ENCODE data around the gene TRDMT1.

Gene TRDMT1

GRCh38 chr10:17214971-17215781 is 13.7 kb upstream of the TRDMT1 start:
- H3K4me2 ChIP-seq (ENCODE audit: low read length), result no peak overlapping the region
- no peaks in the 10 kb centered on the region for H3K9me2 ChIP-seq (replicated peaks; ENCODE audit: control insufficient read depth, low read length)
- no peak overlapping the region for H3K27ac ChIP-seq (ENCODE audit: low read depth, low read length)
- no peaks in the 10 kb centered on the region for H3K79me2 ChIP-seq (ENCODE audit: control insufficient read depth, low read length)
- no peaks in the 10 kb centered on the region for H3K4me1 ChIP-seq (ENCODE audit: control insufficient read depth, low read length)
- no peak for TF ChIP-seq EZH2phosphoT487 (IDR thresholded peaks at IDR 0.05; ENCODE audit: borderline replicate concordance, low read length)
- no peak for TF ChIP-seq CTCF (IDR thresholded peaks at IDR 0.05; ENCODE audit: low read depth, low read length, poor library complexity, severe bottlenecking)
- H3K36me3 ChIP-seq (ENCODE audit: control insufficient read depth, low read length), result no peaks in the 10 kb centered on the region
- H3K4me3 ChIP-seq (ENCODE audit: low read length), result no peak overlapping the region
- no peaks in the 10 kb centered on the region for H4K20me1 ChIP-seq (ENCODE audit: control insufficient read depth, insufficient read depth, low read depth, low read length)
- H3K27me3 ChIP-seq (ENCODE audit: control insufficient read depth, low read length), result 0 out of 2 replicates have a peak, but pooled peaks cover 6% of the 10 kb centered on the region
- H3F3A ChIP-seq (ENCODE audit: control insufficient read depth, insufficient read depth), result no peaks in the 10 kb centered on the region
- no peaks in the 10 kb centered on the region for H3K9me3 ChIP-seq (ENCODE audit: control insufficient read depth, insufficient read depth, low read length)

- Histone ChIP-seq H3F3A (ENCODE audit: control insufficient read depth, insufficient read depth) (no peaks in the 10 kb centered on the region), H3K27ac (ENCODE audit: low read depth, low read length) (no peak overlapping the region), H3K9me3 (ENCODE audit: control insufficient read depth, insufficient read depth, low read length) (no peaks in the 10 kb centered on the region), H4K20me1 (ENCODE audit: control insufficient read depth, insufficient read depth, low read depth, low read length) (no peaks in the 10 kb centered on the region), H3K4me2 (ENCODE audit: low read length) (no peak overlapping the region), H3K4me1 (ENCODE audit: control insufficient read depth, low read length) (no peaks in the 10 kb centered on the region), H3K4me3 (ENCODE audit: low read length) (no peak overlapping the region), H3K79me2 (ENCODE audit: control insufficient read depth, low read length) (no peaks in the 10 kb centered on the region), H3K27me3 (ENCODE audit: control insufficient read depth, low read length) (0 out of 2 replicates have a peak, but pooled peaks cover 6% of the 10 kb centered on the region), H3K36me3 (ENCODE audit: control insufficient read depth, low read length) (no peaks in the 10 kb centered on the region), H3K9me2 (replicated peaks; ENCODE audit: control insufficient read depth, low read length) (no peaks in the 10 kb centered on the region)
- TF ChIP-seq EZH2phosphoT487 (IDR thresholded peaks at IDR 0.05; ENCODE audit: borderline replicate concordance, low read length) (no peak), CTCF (IDR thresholded peaks at IDR 0.05; ENCODE audit: low read depth, low read length, poor library complexity, severe bottlenecking) (no peak)
Measured at GRCh38 chr10:17214526-17214925, 13.1 kb upstream of the TRDMT1 start.

GRCh38 chr10:17213646-17214349 is 12.3 kb upstream of the TRDMT1 start:
- no peaks in the 10 kb centered on the region for H3K79me2 ChIP-seq (ENCODE audit: control insufficient read depth, low read length)
- no peak overlapping the region for H3K4me3 ChIP-seq (ENCODE audit: low read length)
- no peaks in the 10 kb centered on the region for H3K9me3 ChIP-seq (ENCODE audit: control insufficient read depth, insufficient read depth, low read length)
- H4K20me1 ChIP-seq (ENCODE audit: control insufficient read depth, insufficient read depth, low read depth, low read length), result no peaks in the 10 kb centered on the region
- H3K27ac ChIP-seq (ENCODE audit: low read depth, low read length), result no peak overlapping the region
- 0 out of 2 replicates have a peak, but pooled peaks cover 10% of the 10 kb centered on the region for H3K27me3 ChIP-seq (ENCODE audit: control insufficient read depth, low read length)
- H3K9me2 ChIP-seq (replicated peaks; ENCODE audit: control insufficient read depth, low read length), result no peaks in the 10 kb centered on the region
- H3K4me1 ChIP-seq (ENCODE audit: control insufficient read depth, low read length), result no peaks in the 10 kb centered on the region
- TF ChIP-seq EZH2phosphoT487 (IDR thresholded peaks at IDR 0.05; ENCODE audit: borderline replicate concordance, low read length) (no peak), CTCF (IDR thresholded peaks at IDR 0.05; ENCODE audit: low read depth, low read length, poor library complexity, severe bottlenecking) (no peak)
- H3K4me2 ChIP-seq (ENCODE audit: low read length), result no peak overlapping the region
- H3F3A ChIP-seq (ENCODE audit: control insufficient read depth, insufficient read depth), result no peaks in the 10 kb centered on the region
- no peaks in the 10 kb centered on the region for H3K36me3 ChIP-seq (ENCODE audit: control insufficient read depth, low read length)

All from DOHH2 (cell line).